GM18511 (cell line): ENCODE results near the gene ATP2C2.

Experiments used
- ATAC-seq: cut with Tn5 transposase; IDR thresholded peaks from one replicate; pipeline ENCODE4 v1.9.1; 2021; ENCODE audit warnings: mild to moderate bottlenecking, moderate library complexity; ENCODE audit not compliant: unreplicated experiment

The ATP2C2 gene

GRCh38 chr16:84486551-84487235 lies 118.4 kb downstream of the ATP2C2 start:
- no peak for ATAC-seq

GRCh38 chr16:84487358-84487757 lies 119.0 kb downstream of the ATP2C2 start:
- no peak for ATAC-seq

- no peak for ATAC-seq
Measured at GRCh38 chr16:84489131-84489530, 120.8 kb downstream of the ATP2C2 start.

- ATAC-seq = no peak
Measured at GRCh38 chr16:84495506-84495905, 127.2 kb downstream of the ATP2C2 start.

GRCh38 chr16:84496991-84497390 lies 128.7 kb downstream of the ATP2C2 start:
- no peak for ATAC-seq

GRCh38 chr16:84497418-84498222 lies 129.3 kb downstream of the ATP2C2 start:
- ATAC-seq = no peak

- no peak for ATAC-seq
Measured at GRCh38 chr16:84498223-84498610, 129.9 kb downstream of the ATP2C2 start.

GRCh38 chr16:84498859-84499620 lies 130.7 kb downstream of the ATP2C2 start:
- no peak for ATAC-seq

GRCh38 chr16:84499638-84500037 lies 131.3 kb downstream of the ATP2C2 start:
- ATAC-seq = no peak

GRCh38 chr16:84500531-84500930 lies 132.2 kb downstream of the ATP2C2 start:
- ATAC-seq = no peak

GRCh38 chr16:84501077-84501735 lies 132.9 kb downstream of the ATP2C2 start:
- ATAC-seq = no peak

- no peak for ATAC-seq
Measured at GRCh38 chr16:84502075-84502474, 133.7 kb downstream of the ATP2C2 start.

GRCh38 chr16:84502581-84502980 lies 134.2 kb downstream of the ATP2C2 start:
- no peak for ATAC-seq

- ATAC-seq = peak; percentile 1
Measured at GRCh38 chr16:84503751-84504395, 135.5 kb downstream of the ATP2C2 start.

GRCh38 chr16:84504420-84505248 lies 136.3 kb downstream of the ATP2C2 start, which contains the start of gene MEAK7:
Gene MEAK7 (minus strand): TSS chr16:84504659. CDS start chr16:84498086, 6,573 bp downstream.
- peak; percentile 96 for ATAC-seq

- ATAC-seq = no peak
Measured at GRCh38 chr16:84505249-84506187, 137.2 kb downstream of the ATP2C2 start.

GRCh38 chr16:84507011-84507982 lies 139.0 kb downstream of the ATP2C2 start:
- no peak for ATAC-seq
